ENCODE measurements around the gene EIF2B4. TPM values are rescaled to one million over a fixed set of nuclear protein-coding genes. Genes with fewer than 3 reads are reported as not detected.

The EIF2B4 gene
- total RNA-seq, 1 experiment from 2014 or later: 32.9 TPM

- Histone ChIP-seq H3F3A (ENCODE audit: insufficient read depth, low read depth) (peaks cover 4% of the 10 kb centered on the region; the same call in 1 of the 2 replicates), H3K9me3 (ENCODE audit: insufficient read depth, low read depth) (no peaks in the 10 kb centered on the region), H3K27me3 (ENCODE audit: insufficient read depth, low read depth) (no peaks in the 10 kb centered on the region), H3K79me2 (ENCODE audit: low read depth) (peaks cover 97% of the 10 kb centered on the region), H3K4me1 (replicated peaks; ENCODE audit: insufficient read depth) (peaks cover 16% of the 10 kb centered on the region), H2AFZ (no peak overlapping the region), H3K9me2 (ENCODE audit: insufficient read depth) (no peaks in the 10 kb centered on the region), H3K27ac (no peak overlapping the region), H3K36me3 (ENCODE audit: low read depth) (no peaks in the 10 kb centered on the region), H4K20me1 (ENCODE audit: insufficient read depth) (peaks cover 39% of the 10 kb centered on the region), H3K4me2 (no peak overlapping the region), H3K4me3 (no peak overlapping the region)
- no peak for TF ChIP-seq EZH2 (IDR thresholded peaks at IDR 0.05; ENCODE audit: low read depth)
- TF ChIP-seq CTCF (conservative IDR thresholded peaks at IDR 0.05): no peak
- DNase-seq: no peak
- ChIA-PET POLR2A (ENCODE audit: unreplicated experiment) (no interaction called here), CTCF (interaction anchor here (0.6 to 0.7 kb wide), 2 partner anchors 16 to 334 kb away, joined by 6 to 9 read pairs; no protein-coding TSS in a partner anchor)
- intact Hi-C loops (cut with micrococcal nuclease; ENCODE audit: unreplicated experiment): no loop called here
- no TSS peak for BruUV-seq (replicated peaks)
Measured at GRCh38 chr2:27350106-27350693, 19.9 kb downstream of the EIF2B4 start.

GRCh38 chr2:27347641-27348040 lies 22.5 kb downstream of the EIF2B4 start:
- no peaks in the 10 kb centered on the region for H3K27me3 ChIP-seq (ENCODE audit: insufficient read depth, low read depth)
- TF ChIP-seq CTCF (conservative IDR thresholded peaks at IDR 0.05) (no peak), EZH2 (IDR thresholded peaks at IDR 0.05; ENCODE audit: low read depth) (no peak)
- no peak overlapping the region for H3K4me3 ChIP-seq
- peaks cover 10% of the 10 kb centered on the region; the same call in 1 of the 2 replicates for H3K36me3 ChIP-seq (ENCODE audit: low read depth)
- no peaks in the 10 kb centered on the region for H3F3A ChIP-seq (ENCODE audit: insufficient read depth, low read depth)
- H3K79me2 ChIP-seq (ENCODE audit: low read depth): peaks cover 90% of the 10 kb centered on the region
- DNase-seq: no peak
- no TSS peak for BruUV-seq (replicated peaks)
- no peak overlapping the region for H3K27ac ChIP-seq
- H2AFZ ChIP-seq: no peak overlapping the region
- intact Hi-C loops (cut with micrococcal nuclease; ENCODE audit: unreplicated experiment): no loop called here
- CTCF ChIA-PET: no interaction called here
- H3K4me1 ChIP-seq (replicated peaks; ENCODE audit: insufficient read depth): no peaks in the 10 kb centered on the region
- H4K20me1 ChIP-seq (ENCODE audit: insufficient read depth): peaks cover 45% of the 10 kb centered on the region
- POLR2A ChIA-PET (ENCODE audit: unreplicated experiment): no interaction called here
- H3K9me3 ChIP-seq (ENCODE audit: insufficient read depth, low read depth): no peaks in the 10 kb centered on the region
- no peak overlapping the region for H3K4me2 ChIP-seq
- H3K9me2 ChIP-seq (ENCODE audit: insufficient read depth): no peaks in the 10 kb centered on the region

- Histone ChIP-seq H3K4me2 (no peak overlapping the region), H2AFZ (no peak overlapping the region), H3K79me2 (ENCODE audit: low read depth) (no peaks in the 10 kb centered on the region), H3K4me1 (replicated peaks; ENCODE audit: insufficient read depth) (no peaks in the 10 kb centered on the region), H3K9me2 (ENCODE audit: insufficient read depth) (no peaks in the 10 kb centered on the region), H3K27me3 (ENCODE audit: insufficient read depth, low read depth) (no peaks in the 10 kb centered on the region), H3K9me3 (ENCODE audit: insufficient read depth, low read depth) (no peaks in the 10 kb centered on the region), H3K27ac (no peak overlapping the region), H3F3A (ENCODE audit: insufficient read depth, low read depth) (no peaks in the 10 kb centered on the region), H4K20me1 (ENCODE audit: insufficient read depth) (no peaks in the 10 kb centered on the region), H3K4me3 (no peak overlapping the region), H3K36me3 (ENCODE audit: low read depth) (peaks cover 24% of the 10 kb centered on the region)
- BruUV-seq (replicated peaks): no TSS peak
- TF ChIP-seq EZH2 (IDR thresholded peaks at IDR 0.05; ENCODE audit: low read depth): no peak
- TF ChIP-seq CTCF (conservative IDR thresholded peaks at IDR 0.05): no peak
- CTCF ChIA-PET: no interaction called here
- intact Hi-C loops (cut with micrococcal nuclease; ENCODE audit: unreplicated experiment): no loop called here
- POLR2A ChIA-PET (ENCODE audit: unreplicated experiment): no interaction called here
- no peak for DNase-seq
Measured at GRCh38 chr2:27336173-27336572, 34.0 kb downstream of the EIF2B4 start.

All from PC-9 (cell line).